Pons (tissue), 1 donor: ENCODE measurements around the gene PLK5.
A peak's percentile ranks its signal among the peaks of the same experiment; 100 is the strongest.
"Not testable (repeated sequence)": the region's sequence is repeated elsewhere in the genome, so short reads cannot be mapped to it uniquely, and the experiment has no call there.

Source experiments
- DNase-seq: peaks from one replicate; pipeline ENCODE4 v3.0.0-alpha.2; 2016; ENCODE audit warnings: low spot score

The PLK5 gene

GRCh38 chr19:1491114-1491848, 32.6 kb upstream of the PLK5 start, which contains the start of gene REEP6:
Gene REEP6 (plus strand): TSS chr19:1491181. CDS start chr19:1491270, 89 bp downstream.
- no peak for DNase-seq

GRCh38 chr19:1491849-1492170, 32.1 kb upstream of the PLK5 start:
- DNase-seq = no peak

- DNase-seq = no peak
These were observed 31.3 kb upstream of the PLK5 start for GRCh38 chr19:1492474-1493006.

GRCh38 chr19:1494115-1494815, 29.6 kb upstream of the PLK5 start:
- no peak for DNase-seq

- no peak for DNase-seq
These were observed 28.7 kb upstream of the PLK5 start for GRCh38 chr19:1495051-1495798.

GRCh38 chr19:1495799-1496713, 27.8 kb upstream of the PLK5 start:
- no peak for DNase-seq

GRCh38 chr19:1496714-1497577, 26.9 kb upstream of the PLK5 start:
- DNase-seq = no peak

GRCh38 chr19:1497578-1498235, 26.2 kb upstream of the PLK5 start:
- no peak for DNase-seq

- not testable (repeated sequence) for DNase-seq
These were observed 24.6 kb upstream of the PLK5 start for GRCh38 chr19:1499231-1499630.

- no peak for DNase-seq
These were observed 22.7 kb upstream of the PLK5 start for GRCh38 chr19:1501200-1501595.

- no peak for DNase-seq
These were observed 21.3 kb upstream of the PLK5 start for GRCh38 chr19:1502433-1503088.

GRCh38 chr19:1503089-1503924, 20.6 kb upstream of the PLK5 start:
- DNase-seq = peak; percentile 30

GRCh38 chr19:1503925-1504773, 19.7 kb upstream of the PLK5 start:
- DNase-seq = no peak

GRCh38 chr19:1505012-1505411, 18.9 kb upstream of the PLK5 start:
- DNase-seq = no peak

- no peak for DNase-seq
These were observed 17.6 kb upstream of the PLK5 start for GRCh38 chr19:1505991-1506881.

GRCh38 chr19:1507192-1507660, 16.7 kb upstream of the PLK5 start:
- DNase-seq = no peak
